SU-DHL-6 (cell line): ENCODE measurements around the gene CHADL.

Source experiments
- H2AFZ ChIP-seq: fragments of 200-600 bp; sonication (generic); 2 replicates; pipeline ENCODE4 v1.6.1; 2014; ENCODE audit warnings: low read depth, mild to moderate bottlenecking, moderate library complexity, mixed read lengths, antibody characterized with exemption, low read length; ENCODE audit not compliant: severe bottlenecking
- H3F3A ChIP-seq: fragments of 200-600 bp; shearing (Covaris generic); 2 replicates; pipeline ENCODE4 v1.6.0; 2016; ENCODE audit warnings: antibody characterized with exemption, mild to moderate bottlenecking; ENCODE audit not compliant: insufficient read depth
- H3K27ac ChIP-seq: fragments of 200-600 bp; sonication (generic); 2 replicates; pipeline ENCODE4 v1.5.1; 2016; ENCODE audit warnings: low read depth, mild to moderate bottlenecking, low read length, moderate library complexity, mixed read lengths
- H3K27me3 ChIP-seq: fragments of 200-600 bp; sonication (generic), shearing (Covaris generic); 2 replicates; pipeline ENCODE4 v1.6.0; 2014; ENCODE audit warnings: mild to moderate bottlenecking, low read length
- H3K36me3 ChIP-seq: fragments of 200-600 bp; sonication (generic); 2 replicates; pipeline ENCODE4 v1.6.1; 2014; ENCODE audit warnings: mild to moderate bottlenecking, low read length, mixed read lengths
- H3K4me2 ChIP-seq: fragments of 300-600, 200-600 bp; shearing (Covaris generic), sonication (generic); 2 replicates; pipeline ENCODE4 v1.6.0; 2014; ENCODE audit warnings: low read length, low read depth, mild to moderate bottlenecking; ENCODE audit not compliant: poor library complexity, severe bottlenecking
- H3K4me3 ChIP-seq: fragments of 200-600 bp; sonication (generic); 2 replicates; pipeline ENCODE4 v1.5.1; 2014; ENCODE audit warnings: antibody characterized with exemption, low read length, mild to moderate bottlenecking, mixed read lengths; ENCODE audit not compliant: insufficient read depth, poor library complexity, severe bottlenecking
- H3K79me2 ChIP-seq: fragments of 200-600 bp; sonication (generic); 2 replicates; pipeline ENCODE4 v1.6.1; 2014; ENCODE audit warnings: mild to moderate bottlenecking, low read length, moderate library complexity; ENCODE audit not compliant: insufficient read depth
- H3K9ac ChIP-seq: fragments of 200-600 bp; sonication (generic); 2 replicates; pipeline ENCODE4 v1.7.0; 2014; ENCODE audit warnings: mild to moderate bottlenecking, low read length
- H3K9me2 ChIP-seq: fragments of 200-600 bp; sonication (generic); replicated peaks from 2 replicates; pipeline ENCODE4 v1.6.1; 2014; ENCODE audit warnings: low read length; ENCODE audit not compliant: insufficient read depth
- H3K9me3 ChIP-seq: fragments of 200-600 bp; sonication (generic); 2 replicates; pipeline ENCODE4 v1.6.1; 2014; ENCODE audit warnings: low read length, mixed read lengths; ENCODE audit not compliant: insufficient read depth
- H4K20me1 ChIP-seq: fragments of 200-600 bp; sonication (generic); 2 replicates; pipeline ENCODE4 v1.6.1; 2014; ENCODE audit warnings: low read depth, mild to moderate bottlenecking, antibody characterized with exemption, low read length, moderate library complexity, mixed read lengths
- CTCF ChIP-seq: fragments of 200-600 bp; sonication (generic); IDR thresholded peaks from one replicate; pipeline ENCODE4 v1.5.1; 2017; ENCODE audit warnings: antibody characterized with exemption, mild to moderate bottlenecking, low read length, moderate library complexity; ENCODE audit not compliant: insufficient read depth, poor library complexity, severe bottlenecking
- EZH2phosphoT487 ChIP-seq: fragments of 200-600 bp; sonication (generic), shearing (Covaris generic); conservative IDR thresholded peaks from 2 replicates; pipeline ENCODE4 v1.6.1; 2018; ENCODE audit warnings: mild to moderate bottlenecking, antibody characterized with exemption, low read length, moderate library complexity, mixed read lengths

Gene CHADL

DNA sequence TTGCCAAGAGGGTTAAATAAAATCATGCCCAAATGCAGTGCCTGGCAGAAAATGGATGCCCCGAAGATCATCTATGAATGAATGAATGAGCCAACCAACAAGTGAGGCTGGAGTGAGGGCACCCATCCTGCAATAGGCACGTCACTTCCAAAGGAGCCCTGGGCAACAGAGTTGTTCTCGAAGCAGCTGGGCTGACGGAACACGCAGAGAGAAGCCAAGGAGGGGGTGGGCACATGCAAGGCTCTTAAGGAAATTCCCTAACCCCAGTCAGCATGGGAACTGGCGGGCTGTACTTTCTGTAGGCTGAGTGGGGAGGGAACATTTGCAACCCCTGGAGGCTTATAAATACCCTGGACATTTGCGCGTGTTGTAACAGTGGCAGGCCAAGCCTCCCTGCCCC is 11.6 kb upstream of the CHADL start:
- Histone ChIP-seq H3K79me2 (no peaks in the 10 kb centered on the region), H3K27me3 (no peaks in the 10 kb centered on the region), H3K9ac (no peak overlapping the region), H2AFZ (no peak overlapping the region), H3K36me3 (0 out of 2 replicates have a peak, but pooled peaks cover 3% of the 10 kb centered on the region), H3K27ac (no peak overlapping the region), H3K9me3 (no peaks in the 10 kb centered on the region), H4K20me1 (no peaks in the 10 kb centered on the region), H3K4me2 (no peak overlapping the region), H3F3A (no peaks in the 10 kb centered on the region), H3K4me3 (no peak overlapping the region), H3K9me2 (no peaks in the 10 kb centered on the region)
- TF ChIP-seq EZH2phosphoT487 (no peak), CTCF (no peak)

DNA sequence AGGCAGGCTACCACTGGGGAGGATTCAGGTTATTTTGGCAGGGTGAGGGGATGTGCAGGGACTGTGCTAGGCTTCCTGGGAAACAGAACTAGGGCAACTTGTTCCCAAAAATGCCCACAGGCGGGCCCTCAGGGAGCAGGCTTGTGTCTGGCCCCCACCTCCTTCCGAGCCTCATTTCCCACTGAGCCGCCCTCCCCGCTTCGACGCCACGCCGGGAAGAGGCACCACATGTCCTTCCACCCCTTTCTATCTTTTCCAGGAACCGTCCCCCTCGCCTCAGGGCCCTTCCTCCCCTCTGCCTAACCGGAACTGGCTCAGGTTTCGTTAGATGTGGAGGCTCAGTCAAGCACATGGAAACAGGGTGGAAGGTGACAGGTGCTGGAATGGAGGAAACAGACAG is 9.4 kb upstream of the CHADL start:
- Histone ChIP-seq H3K9ac (no peak overlapping the region), H3K36me3 (no peaks in the 10 kb centered on the region), H4K20me1 (no peaks in the 10 kb centered on the region), H3K79me2 (no peaks in the 10 kb centered on the region), H2AFZ (no peak overlapping the region), H3K27ac (no peak overlapping the region), H3K27me3 (no peaks in the 10 kb centered on the region), H3K4me2 (no peak overlapping the region), H3K4me3 (no peak overlapping the region), H3F3A (no peaks in the 10 kb centered on the region), H3K9me3 (no peaks in the 10 kb centered on the region), H3K9me2 (no peaks in the 10 kb centered on the region)
- TF ChIP-seq CTCF (no peak), EZH2phosphoT487 (no peak)

DNA sequence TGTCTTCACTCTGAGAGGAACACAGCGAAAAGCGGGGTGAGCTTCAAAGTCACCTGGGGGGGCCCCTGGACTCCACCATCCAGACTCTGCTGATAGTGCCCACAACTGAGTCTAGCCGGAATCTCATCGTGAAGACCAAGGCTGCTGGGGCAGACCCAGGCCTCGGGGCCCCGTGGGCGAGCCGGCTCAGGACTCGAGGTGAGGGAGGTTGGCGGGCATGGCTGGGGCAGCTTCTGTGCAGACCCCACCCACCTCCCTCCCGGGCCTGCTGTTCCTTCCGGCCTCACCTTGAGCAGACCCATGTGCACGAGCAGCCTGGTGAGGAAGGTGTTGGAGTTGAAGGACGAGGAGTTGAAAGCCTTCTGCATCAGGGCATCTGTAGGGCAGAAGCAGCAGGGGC is 8.7 kb upstream of the CHADL start:
- Histone ChIP-seq H3F3A (no peaks in the 10 kb centered on the region), H3K4me3 (no peak overlapping the region), H3K9me2 (no peaks in the 10 kb centered on the region), H3K36me3 (no peaks in the 10 kb centered on the region), H4K20me1 (no peaks in the 10 kb centered on the region), H3K9ac (no peak overlapping the region), H3K9me3 (no peaks in the 10 kb centered on the region), H3K79me2 (no peaks in the 10 kb centered on the region), H3K27ac (no peak overlapping the region), H3K4me2 (no peak overlapping the region), H2AFZ (no peak overlapping the region), H3K27me3 (no peaks in the 10 kb centered on the region)
- TF ChIP-seq CTCF (no peak), EZH2phosphoT487 (no peak)
